Inflammatory macrophage treated with lipopolysaccharide for 1 hour (primary cell): ENCODE measurements around the gene AP1AR.
"Not testable (repeated sequence)": the region's sequence is repeated elsewhere in the genome, so short reads cannot be mapped to it uniquely, and the experiment has no call there.

Experiments
- DNase-seq, 2 donors: peaks; one replicate each; pipeline ENCODE4 v3.0.0-alpha.2; 2020 to 2022

The AP1AR gene, protein sequence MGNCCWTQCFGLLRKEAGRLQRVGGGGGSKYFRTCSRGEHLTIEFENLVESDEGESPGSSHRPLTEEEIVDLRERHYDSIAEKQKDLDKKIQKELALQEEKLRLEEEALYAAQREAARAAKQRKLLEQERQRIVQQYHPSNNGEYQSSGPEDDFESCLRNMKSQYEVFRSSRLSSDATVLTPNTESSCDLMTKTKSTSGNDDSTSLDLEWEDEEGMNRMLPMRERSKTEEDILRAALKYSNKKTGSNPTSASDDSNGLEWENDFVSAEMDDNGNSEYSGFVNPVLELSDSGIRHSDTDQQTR

DNA sequence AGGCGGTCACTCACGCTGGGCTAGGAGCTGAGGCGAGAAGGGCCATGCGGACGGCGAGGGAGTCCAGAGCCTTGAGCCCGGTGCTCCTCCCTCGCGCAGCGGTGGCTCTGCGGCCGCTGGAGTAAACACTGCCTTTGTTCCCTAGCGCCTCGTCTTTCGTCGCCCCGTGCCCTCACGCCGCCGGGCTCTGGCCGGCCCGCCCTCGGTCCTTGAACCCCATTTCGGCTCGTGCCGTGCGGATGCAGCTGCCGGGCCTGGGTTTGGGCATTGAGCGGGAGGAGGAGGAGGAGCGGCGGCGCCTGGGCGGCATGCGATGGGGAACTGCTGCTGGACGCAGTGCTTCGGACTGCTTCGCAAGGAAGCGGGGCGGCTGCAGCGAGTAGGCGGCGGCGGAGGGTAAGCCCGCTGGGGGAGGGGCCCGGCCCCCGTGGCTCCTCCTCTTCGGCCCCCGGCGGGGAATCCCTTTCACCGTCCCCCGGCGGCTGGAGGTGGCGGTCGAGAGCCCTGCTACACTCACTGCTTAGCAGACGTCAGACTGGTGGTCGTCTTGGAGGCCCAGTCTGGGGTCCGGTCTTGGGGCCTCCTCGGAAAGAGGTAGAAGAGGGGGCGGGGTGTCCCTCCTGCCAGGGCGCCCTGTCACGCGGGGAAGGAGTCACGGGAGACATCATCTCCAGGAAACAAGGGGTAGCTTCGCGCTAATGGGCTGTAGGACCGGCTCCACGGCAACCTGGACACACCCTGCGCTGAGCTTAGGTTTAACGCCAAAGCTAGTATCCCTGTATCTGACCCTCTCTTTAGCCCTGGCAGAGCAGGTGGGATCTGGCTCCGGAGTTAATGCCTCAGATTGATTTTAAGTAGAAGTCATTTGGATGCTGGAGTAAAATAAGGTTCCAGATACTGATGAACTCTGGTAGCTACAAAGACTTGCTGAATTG lies at the start of gene AP1AR:
Gene AP1AR (plus strand): TSS at position 9 of the 935 bp plus-strand sequence. CDS start 305 bp downstream, at position 314.
- peak; percentile 87 to 88 for DNase-seq

DNA sequence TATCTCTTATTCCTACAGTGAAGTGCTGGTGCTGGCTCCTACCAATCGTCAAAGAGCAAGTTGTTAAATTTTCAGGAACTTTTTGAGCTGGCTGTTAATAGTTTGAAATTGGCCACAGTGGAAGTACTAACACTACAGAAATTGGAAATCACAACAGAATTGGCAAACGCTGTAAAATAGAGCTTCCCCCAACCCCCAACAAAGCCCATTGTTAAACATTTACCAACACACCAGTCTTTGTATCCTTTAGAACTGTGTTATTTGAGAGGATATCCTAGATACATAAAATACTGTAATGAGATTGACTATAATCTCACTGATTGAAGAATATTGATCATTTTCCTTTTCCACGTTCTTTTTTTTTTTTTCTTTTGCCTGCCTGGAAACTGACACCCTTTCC lies 49.0 kb upstream of the AP1AR start:
- DNase-seq: no peak

DNA sequence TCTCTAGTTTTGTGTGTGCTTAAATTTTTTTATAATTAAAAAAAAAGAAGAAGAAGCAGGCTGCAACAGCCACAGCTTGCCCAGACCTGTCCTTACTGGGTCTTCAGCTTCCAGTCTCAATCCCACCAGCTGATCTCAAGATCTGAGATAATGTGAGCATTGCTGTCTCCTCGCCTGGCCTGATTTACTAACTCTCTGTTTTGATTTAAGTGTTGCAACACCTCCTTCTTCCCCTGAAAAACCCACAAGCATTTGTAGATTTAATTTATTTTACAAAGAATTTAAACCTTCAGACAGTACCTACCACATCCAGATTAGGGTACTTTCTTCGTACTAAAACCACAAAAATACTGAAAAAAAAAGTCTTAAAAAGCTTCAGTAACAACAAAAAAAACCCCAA lies 48.3 kb upstream of the AP1AR start:
- no peak for DNase-seq

DNA sequence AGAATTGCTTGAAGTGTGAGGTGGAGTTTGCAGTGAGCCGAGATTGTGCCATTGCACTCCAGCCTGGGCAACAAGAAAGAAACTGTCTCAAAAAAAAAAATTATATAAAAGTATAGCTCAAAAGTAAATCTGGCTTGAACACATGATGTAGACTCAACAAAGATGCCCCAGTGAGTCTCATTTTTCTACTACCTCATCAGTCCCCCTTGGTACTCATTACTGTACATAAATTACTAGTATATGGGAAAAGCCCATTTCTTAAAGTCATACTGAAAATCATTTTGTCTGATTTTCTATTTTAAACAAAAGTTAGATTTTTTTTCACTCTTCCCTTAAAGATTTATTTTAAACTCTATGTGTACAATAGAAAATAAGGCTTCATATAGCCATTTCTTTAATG lies 47.1 kb upstream of the AP1AR start:
- no peak for DNase-seq

DNA sequence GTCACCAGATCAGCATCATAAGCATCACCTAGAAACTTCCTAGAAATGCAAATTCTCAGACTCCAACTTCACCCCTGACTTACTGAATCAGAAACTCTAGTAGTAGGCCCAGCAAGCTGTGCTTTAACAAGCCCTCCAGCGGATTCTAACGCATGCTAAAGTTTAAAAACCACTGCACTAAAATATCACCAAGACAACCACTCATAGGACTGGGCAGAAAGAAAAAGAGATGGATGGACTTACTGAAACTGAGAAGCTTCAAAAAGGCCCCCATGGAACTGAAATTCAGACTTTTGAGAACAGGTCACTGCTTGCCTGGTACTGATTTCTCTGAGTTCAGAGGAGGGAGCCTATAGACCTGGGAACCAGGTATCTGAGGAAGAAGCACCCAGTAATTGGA lies 46.3 kb upstream of the AP1AR start:
- no peak for DNase-seq

DNA sequence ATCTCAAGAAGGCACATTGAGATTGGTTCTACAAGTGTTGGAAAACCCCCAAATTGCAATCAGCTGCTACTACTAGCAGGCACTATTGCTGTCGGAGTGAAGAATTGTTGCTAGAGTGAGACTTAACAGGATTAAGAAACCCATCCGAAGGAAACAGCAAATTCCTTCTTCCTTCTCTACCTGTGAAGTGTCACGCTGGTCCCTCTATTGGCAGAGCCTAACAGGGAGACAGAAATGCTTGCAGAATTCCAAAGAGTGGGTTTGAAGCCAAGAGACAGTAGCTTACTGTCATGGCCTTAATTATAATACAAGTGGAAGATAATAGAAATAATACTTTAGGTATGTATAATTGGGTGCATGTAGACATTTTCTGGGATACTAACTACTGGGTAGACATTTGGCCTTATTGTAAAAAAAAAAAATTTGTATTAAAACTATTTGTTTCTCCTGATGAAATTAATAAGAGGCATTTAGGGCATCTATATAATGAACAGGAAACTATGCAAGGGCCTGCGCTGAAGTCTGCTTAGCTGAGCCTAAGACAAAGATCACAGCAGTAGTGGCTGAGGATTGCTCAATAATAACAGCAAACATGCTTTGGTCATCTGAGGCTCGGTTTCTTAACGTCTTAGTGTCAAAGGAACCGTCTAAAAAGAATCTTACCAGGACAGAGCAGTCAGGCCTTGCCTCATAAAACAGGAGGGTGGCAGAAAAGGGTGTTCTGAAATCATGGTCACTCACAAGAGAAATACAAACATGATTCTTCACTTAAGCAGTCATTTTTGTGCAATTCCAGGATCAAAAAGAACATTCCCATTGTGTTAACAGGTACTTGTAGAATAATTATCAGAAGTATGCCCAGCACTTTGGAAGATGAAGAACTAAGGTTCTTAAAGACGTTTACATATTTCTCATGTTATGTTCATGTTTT lies 45.6 kb upstream of the AP1AR start:
- DNase-seq: peak; percentile 62 to 69

DNA sequence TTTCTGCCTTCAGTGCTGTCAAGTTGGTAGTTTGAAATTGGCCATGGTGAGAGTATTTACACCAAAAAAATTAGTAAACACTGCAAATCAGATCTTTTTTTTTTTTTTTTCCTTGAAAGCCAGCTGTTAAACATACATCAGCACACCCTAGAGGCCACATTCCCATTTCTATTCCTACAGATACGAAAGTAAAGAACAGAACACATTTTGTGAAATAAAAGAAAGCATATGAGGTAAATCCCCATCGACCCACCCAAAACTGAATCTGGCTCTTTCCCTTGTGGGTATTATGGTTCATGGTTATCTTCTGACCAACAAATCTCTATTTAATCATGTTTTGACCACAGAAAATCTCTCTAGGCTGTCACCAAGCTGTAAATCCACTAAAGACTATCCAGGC lies 41.8 kb upstream of the AP1AR start:
- DNase-seq: no peak

DNA sequence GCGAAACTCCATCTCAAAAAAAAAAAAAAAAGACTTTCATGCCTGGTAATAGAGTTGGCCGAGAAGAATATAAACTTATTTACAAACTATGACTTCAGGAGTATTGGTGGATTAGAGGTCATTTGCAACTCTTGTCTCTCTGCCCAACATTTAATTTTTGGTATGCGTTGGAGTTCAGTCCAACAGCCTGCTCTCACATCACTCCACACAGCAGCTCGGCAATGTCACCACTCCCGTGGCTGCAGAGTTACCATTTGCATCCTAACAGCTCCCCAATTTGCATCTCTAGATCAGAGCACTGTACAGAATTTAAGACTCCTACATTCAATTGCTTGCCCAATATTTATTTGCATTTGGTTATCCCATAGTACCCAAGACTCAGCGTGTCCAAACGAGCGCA lies 40.9 kb upstream of the AP1AR start:
- DNase-seq: no peak

DNA sequence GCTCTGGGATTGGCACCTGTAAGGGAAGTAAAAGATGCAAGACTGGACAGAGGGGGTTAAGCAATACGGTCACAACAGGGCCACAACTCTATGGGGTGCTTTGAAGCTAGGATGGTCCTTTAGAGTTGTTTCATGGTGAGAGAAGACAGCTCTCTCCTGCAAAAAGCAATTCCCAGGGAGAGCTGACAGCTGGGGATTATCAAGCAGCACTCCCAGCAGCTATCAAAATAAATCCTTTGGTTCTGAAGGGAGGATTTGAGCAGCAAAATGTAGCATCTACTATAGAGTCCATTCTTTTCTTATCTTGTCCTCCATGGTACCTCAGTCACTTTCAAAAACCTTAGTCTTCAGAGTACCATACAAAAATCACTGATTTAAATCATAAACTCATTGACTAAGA lies 35.1 kb upstream of the AP1AR start:
- DNase-seq: no peak

DNA sequence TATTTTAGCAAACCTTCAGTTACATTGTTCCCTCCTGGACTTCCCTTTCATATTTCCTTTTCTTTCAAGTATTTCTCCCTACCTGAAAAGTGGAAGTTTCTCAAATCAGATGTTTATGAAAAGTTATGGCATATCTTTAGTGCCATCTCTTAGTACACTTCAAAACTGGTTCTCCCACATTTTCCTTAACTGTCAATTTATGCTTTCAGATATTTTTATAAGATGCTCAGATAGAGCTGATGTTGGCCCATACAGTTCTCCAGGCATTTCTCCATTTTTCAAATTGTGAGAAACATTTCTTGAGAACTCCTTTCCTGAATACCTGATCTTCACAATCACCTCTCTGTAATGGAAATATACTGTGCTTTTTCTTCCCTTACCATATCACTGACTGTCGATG lies 32.5 kb upstream of the AP1AR start:
- DNase-seq: no peak

DNA sequence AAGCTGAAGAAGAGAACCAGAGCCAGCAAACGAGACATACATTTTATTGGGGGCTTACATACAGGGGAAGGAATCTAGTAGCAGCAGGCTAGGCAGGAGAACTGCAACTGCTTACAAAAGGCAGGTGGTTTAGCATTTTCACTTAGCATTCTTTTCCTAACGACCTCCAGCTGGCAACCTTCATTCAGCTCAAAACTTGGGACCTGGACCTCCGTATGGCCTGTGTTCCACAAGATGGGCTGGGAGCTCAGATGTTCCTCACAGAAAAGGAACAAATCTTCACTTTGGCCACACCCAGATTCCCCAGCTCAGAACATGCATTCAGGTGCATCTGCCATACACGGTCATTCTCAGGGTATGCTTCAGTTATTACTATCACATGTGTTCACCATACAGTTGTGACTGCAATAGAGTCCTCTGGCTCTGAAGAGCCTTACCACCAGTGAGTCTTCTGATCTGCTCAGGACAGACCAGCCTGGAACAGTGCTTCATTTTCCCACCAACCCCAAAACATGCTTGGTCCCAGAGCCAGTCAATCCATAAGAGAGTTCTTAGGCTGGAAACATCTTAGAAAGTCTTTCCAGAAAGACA lies 29.6 kb upstream of the AP1AR start:
- DNase-seq: no peak

DNA sequence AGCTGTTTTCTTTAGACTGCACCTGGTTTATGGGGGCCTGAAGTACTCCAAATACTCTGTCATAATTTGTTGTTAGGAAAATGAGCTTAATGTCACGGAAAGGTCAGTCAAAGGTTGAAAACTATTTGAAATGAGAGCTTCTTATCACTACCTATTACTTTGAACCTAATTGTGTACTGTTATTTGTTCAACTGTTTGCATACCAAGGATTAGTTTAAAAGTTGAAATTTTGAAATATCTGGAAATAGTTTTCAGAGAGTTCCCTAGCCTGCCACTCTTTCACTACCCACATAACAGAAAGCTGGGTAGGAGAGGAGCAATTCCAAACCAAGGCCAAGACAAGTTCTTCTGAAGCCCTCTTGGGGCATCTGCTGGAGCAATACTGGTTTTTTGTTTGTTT lies 28.0 kb upstream of the AP1AR start:
- no peak for DNase-seq

DNA sequence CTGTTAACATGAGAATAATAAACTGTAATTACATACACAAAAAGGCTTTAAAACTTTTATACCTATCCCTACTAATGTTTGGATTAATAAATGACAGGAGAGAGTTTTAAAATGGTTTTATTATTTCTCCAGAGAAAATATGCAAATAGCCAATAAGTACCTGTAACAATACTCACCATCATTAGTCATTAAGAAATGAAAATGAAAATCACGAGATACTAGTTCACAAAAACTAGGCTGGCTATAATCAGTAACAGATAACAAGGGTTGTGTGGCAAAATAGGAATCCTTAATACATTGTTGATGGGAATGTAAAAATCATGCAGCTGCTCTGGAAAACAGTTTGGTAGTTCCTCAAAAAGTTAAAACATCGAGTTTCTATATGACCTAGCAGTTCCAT lies 25.2 kb upstream of the AP1AR start:
- no peak for DNase-seq

DNA sequence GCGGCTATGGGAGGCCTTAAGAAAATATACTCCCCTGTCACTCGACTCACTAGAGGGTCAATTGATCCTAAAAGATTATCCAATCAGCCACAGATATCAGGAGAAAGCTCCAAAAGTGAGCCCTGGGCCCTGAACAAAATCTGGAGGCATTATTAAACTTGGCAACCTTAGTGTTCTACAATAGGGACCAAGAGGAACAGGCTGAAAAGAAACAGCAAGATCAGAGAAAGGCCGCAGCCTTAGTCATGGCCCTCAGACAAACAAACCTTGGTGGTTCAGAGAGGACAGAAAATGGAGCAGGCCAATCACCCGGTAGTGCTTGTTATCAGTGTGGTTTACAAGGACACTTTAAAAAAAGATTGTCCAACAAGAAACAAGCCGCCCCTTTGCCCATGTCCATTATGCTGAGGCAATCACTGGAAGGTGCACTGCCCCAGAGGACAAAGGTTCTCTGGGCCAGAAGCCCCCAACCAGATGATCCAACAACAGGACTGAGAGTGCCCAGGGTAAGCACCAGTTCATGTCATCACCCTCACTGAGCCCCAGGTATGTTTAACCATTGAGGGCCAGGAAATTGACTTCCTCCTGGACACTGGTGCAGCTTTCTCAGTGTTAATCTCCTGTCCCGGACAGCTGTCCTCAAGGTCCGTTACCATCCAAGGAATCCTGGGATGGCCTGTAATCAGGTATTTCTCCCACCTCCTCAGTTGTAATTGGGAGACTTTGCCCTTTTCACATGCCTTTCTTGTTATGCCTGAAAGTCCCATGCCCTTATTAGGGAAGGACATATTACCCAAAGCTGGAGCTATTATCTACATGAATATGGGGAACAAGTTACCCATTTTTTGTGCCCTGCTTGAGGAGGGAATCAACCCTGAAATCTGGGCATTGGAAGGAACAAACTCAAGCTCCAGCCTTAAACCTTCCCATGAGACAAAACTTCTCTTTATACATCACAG lies 23.2 kb upstream of the AP1AR start:
- DNase-seq: not testable (repeated sequence)

DNA sequence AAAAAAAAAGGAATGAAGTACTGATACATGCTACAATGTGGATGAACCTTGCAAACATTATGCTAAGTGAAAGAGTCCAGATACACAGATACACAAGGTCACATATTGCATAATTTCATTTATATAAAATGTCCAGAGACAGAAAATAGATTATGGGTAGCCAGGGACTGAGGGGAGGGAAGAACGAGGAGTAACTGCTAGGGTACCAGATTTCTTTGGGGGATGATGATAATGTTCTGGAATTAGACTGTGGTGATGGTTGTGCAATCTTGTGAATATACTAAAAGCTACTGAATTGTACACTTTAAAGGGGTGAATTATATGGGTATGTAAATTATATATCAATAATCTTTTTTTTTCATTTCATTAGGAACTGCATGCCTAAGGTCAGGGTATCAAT lies 20.8 kb upstream of the AP1AR start:
- DNase-seq: no peak

DNA sequence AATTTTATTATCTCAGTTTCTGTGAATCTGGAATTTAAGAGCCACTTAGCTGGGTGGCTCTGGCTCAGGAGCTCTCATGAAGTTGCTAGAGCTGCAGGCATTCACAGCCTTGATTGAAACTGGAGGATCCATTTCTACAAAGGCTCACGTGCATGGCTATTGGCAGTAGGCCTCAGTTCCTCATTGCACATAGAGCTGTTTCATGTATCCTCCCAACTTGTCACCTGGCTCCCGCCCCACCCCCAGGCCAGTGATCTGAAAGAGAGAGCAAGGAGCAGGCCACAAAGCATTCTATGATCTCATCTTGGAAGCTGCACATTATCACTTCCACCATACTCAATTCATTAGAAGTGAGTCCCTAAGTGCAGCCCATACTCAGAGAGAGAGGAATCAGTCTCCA lies 18.5 kb upstream of the AP1AR start:
- peak in 1 of 2 donors; percentile 19 for DNase-seq

DNA sequence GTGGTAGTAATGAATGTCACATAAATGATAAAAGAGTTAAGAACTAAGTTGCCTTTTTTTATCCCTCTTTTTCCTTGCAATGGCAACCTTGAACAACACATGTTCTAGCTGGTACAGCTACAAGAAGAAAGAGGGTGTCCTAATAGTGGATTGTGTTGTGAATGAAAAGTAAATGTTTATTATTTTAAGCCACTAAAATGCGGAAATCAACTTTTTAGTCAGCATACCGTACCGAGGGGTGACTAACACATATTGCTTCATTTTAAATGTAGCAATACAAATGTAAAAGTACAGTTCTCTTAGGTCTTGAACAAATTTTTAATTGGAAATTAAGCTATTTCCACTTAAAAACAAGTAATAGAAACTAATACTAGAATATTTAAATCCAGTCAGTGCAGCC lies 17.7 kb upstream of the AP1AR start:
- DNase-seq: peak; percentile 76 to 85

DNA sequence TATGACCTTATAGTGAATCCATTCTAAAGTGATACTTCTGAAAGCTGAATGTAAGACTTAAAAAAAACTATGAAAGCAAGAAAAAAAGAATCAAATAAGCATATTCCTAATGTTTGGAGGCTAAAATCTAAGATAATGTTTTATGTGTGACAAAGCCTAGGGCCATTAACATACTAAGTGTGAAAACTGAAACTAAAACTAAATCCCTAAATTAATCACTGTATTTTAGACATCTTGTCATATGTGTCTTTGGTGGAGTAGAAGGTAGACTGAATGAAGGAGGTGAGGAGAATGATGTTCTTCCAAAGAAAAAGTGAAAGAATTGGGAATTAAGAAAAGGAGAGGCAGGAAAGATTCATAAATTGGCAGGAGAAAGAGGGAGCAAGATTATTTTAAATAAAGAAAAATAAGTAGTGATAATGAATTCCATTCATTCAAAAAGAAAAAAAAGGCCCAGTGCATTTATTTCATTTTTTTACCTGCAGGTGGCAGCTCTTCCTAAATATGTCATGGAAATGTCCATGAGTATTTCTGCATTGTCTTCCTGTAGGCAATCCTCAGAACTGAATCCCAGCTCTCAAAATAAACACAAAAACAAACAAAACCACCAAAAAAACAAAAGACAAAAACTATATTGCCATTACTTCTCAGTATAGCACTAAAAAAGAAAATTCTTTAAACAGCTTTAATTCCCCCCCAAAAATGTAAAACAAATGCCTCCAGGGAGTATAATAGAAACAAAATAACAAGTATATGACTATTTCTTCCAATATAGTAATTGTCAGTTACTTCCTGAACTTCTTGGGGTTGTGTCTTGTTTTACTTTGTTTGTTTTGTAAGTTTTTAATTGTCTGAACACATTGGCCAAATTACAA lies 17.0 kb upstream of the AP1AR start:
- peak; percentile 46 to 64 for DNase-seq

DNA sequence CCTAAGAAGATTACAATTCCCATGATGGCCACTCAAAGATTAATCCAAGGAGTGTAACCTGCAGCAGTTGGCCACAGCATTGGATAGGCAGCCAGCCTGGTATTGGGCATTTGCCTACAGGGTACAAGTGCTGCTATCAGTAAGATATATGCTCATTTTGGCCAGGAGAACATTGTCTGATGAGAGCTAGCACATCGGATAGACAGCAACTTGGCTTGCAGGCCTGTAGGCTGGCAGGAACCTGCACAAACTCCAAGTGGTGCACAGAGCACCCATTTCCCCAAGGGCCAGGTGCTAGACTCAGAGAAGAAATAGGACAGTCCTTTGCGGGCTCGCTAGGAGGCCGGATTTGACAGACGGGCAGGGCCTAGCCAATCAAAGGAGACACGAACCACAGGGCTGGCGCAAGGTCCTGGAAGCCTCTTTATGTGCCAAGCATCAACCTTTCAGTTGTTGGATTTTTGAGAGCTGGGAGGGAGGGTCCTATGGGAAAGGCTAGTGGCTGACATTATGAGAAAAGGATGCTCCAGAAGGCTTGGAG lies 11.7 kb upstream of the AP1AR start:
- DNase-seq: no peak
